Measurements from ENCODE around the gene CCER1.

GRCh38 chr12:91003737-91004136 is 48.8 kb upstream of the CCER1 start:
- TF ChIP-seq, protein P1, sequence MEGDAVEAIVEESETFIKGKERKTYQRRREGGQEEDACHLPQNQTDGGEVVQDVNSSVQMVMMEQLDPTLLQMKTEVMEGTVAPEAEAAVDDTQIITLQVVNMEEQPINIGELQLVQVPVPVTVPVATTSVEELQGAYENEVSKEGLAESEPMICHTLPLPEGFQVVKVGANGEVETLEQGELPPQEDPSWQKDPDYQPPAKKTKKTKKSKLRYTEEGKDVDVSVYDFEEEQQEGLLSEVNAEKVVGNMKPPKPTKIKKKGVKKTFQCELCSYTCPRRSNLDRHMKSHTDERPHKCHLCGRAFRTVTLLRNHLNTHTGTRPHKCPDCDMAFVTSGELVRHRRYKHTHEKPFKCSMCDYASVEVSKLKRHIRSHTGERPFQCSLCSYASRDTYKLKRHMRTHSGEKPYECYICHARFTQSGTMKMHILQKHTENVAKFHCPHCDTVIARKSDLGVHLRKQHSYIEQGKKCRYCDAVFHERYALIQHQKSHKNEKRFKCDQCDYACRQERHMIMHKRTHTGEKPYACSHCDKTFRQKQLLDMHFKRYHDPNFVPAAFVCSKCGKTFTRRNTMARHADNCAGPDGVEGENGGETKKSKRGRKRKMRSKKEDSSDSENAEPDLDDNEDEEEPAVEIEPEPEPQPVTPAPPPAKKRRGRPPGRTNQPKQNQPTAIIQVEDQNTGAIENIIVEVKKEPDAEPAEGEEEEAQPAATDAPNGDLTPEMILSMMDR (conservative IDR thresholded peaks at IDR 0.05; ENCODE audit: low read length), result no peak
- TF ChIP-seq EZH2phosphoT487 (IDR thresholded peaks at IDR 0.05; ENCODE audit: borderline replicate concordance), result no peak

All from Loucy (cell line).